HG02763 (cell line): ENCODE data around the gene FILIP1L.

Source experiments
- ATAC-seq: cut with Tn5 transposase; IDR thresholded peaks from one replicate; pipeline ENCODE4 v1.9.1; 2021; ENCODE audit warnings: mild to moderate bottlenecking, moderate library complexity; ENCODE audit not compliant: unreplicated experiment

Gene FILIP1L

DNA sequence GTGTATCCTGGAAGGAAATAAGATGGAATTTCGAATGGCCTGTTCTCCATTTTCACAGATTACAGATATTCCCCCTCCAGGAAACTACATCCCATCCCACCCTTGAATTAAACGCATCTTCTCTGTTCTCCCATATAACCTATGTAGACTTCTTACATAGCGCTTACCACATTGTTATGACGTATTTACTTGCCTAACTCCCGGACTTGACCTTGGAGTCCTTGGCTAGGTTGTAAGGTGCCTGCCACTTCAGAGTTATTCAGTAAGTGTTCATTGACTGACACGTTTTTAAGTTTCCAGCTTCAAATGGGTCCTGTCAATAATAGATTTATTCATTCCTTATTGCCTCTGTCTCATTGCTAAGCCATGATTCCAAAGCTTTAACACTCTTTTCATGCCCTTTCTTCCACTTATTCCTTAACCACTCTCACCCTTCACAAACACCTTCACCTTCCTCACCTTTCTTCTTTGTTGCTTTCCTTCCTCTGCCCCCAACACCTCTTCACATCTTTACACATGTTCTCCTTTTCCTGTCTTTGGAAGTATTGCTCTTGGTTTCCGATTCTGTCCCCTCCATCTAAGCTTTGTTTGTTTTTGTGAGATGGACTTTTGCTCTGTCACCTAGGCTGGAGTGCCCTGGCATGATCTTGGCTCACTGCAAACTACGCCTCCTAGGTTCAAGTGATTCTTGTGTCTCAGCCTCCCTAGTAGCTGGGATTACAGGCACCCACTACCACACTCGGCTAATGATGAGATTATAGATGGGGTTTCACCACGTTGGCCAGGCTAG, 158.3 kb downstream of the FILIP1L start:
- ATAC-seq: no peak

DNA sequence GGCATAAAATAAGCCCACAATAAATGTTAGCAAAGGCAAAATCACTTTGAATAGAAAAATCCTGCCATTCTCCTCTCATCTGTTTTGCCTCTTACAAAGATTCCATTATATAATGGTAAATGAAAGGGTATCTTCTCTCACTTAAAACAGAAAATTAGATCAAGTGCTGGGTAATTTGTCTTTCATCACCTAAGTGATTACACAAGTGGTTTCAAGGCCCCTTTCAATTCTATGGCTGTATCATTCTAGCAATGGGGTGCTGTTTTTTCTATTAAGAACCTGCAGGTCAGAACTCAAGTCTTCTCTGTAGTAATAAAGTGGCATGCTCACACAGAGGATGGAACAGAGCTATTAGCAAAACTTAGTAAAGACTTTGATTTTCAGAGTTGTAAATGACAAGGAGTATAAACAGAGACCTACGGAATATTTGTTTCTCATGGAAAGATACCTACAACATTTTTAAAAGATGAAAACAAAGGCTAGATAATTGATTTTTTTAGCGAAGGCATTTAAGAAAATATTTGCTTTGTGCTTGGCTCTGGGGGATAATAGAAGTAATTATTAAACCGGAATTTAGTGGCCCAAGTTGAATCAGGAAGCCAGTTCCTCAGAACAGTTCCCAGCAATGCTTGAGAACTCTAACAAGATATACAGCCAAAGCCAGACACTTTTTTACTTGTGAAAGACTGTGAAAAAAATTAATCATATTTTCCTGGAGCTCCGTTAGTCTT, 159.2 kb downstream of the FILIP1L start:
- ATAC-seq: no peak

DNA sequence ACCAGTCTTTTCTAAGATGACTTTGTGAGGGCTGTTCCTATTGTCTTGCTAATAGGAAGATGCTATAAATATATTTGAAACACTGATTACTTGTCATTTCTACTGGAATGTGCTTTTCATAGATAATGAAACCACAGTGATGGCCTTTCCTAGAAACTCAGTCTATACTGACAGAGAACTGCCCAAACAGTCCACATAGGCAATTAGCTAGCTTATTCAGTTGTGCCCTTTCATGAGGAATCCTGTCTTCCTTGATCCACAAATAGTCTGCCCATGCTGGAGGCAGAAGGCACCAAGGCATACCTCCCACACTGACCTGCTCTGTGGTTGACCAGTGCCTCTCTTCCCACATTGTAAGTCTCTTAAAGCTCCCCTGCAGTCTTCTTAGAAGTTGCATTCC, 160.7 kb downstream of the FILIP1L start:
- no peak for ATAC-seq

DNA sequence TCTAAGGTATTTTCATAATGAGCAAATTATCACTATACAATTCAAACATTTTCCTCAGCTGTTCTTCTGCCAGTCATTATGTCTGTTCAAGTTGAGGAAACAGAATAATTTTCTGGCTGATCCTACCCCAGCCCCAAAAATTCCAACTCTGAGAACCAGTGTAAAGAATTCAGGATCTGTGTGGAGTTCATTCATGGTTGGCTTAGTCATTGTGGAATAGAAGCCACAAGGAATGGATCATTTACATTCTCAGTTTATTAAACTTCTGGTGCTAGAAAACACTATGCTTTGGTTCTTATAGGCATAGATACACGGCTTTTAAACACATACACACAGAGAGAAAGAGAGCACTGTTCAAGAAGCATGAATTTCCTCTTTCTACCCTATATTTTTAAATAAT, 162.0 kb downstream of the FILIP1L start:
- ATAC-seq: no peak

DNA sequence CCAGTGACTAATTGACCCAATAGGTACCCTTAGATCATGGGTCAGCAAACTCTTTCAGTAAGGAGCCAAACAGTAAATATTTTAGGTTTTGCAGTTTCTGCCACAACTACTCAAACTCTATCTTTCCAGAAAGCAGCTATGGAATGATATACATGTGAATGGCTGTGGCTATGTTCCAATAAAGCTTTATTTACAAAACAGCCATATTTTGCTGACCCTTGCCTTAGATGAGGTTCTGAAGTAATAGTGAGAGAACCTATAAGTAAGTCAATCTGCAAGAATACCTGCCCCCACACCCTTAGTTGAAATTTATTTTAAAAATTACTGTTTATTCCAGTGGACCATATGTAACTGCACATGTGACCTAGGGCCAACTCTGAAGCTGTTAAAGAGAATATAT, 162.6 kb downstream of the FILIP1L start:
- ATAC-seq: no peak

DNA sequence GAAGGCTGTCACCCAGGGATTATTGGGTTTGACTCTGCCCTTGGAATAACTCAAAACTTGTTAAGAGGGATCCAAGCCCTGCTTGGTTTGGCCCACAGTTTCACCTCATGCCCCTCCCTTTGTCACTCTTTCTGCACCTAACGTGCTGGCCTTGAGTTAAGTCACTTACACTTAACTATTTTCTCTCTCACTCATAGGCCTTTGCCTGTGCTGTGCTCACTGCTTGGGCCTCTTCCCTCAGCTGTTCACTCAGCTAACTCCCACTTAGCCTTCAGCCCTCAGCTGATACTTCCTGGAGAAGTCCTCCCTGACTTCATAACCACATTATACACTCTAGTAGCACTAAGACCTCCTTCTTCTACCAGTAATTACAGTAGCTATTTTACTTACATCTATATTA, 163.4 kb downstream of the FILIP1L start:
- no peak for ATAC-seq

DNA sequence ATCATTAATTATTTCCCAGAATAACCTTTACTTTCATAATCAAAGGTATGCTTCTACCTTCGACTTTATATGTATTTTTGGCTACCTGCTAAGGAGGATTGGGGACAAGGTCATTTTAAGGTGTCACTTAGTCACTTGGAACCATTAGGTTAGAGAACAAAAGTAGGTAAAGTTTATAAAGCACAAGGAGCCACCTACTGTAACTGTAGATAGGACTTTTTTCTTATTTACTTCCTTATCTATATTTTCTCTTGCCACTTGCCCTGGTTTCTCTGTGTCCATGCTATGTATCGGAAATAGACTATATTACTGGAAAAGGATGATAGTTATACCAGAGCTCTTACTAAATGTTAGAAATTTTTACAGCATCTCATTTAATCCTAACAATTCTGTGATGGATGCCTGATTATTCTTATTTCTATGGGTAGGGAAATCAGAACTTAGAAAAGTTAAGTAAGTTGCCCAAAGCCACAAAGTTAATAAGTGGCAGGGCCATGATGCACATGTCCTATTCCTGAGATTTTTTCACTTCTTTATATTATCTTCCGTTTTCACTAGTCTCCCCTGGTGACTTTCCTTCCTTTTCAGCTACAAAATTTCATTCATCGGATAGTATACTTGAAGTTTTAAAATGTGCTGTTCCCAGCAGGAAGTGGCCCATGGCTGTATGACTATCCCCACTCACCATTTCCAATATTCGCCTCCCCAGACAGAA, 164.2 kb downstream of the FILIP1L start:
- ATAC-seq: no peak

DNA sequence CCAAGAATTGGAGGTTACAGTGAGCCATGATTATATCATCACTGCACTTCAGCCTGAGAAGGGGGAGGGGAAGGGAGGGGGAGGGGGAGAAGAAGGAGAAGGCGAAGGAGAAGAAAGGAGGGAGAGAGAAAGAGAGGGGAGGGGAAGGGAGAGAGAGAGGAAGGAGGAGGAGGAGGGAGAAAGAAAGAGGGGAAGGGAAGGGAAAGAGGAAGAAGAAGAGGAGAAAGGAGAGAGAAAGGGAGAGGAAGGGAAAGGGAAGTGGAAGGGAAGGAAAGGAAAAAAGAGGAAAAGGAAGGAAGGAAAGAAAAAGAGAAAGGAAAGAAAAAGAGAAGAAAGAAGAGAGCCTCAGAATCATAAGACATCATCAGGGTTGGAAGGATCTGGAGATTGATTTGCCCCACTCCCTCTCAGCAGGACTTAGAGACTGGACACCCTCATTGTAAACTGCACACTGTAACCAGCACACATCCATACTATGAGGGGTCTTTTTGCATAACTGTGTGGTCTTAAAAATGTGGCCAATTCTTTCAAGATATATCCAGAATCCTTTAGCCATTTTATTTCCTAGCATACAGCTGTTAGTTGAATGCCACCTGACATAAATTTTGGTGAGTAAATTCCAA, 165.7 kb downstream of the FILIP1L start:
- no peak for ATAC-seq

DNA sequence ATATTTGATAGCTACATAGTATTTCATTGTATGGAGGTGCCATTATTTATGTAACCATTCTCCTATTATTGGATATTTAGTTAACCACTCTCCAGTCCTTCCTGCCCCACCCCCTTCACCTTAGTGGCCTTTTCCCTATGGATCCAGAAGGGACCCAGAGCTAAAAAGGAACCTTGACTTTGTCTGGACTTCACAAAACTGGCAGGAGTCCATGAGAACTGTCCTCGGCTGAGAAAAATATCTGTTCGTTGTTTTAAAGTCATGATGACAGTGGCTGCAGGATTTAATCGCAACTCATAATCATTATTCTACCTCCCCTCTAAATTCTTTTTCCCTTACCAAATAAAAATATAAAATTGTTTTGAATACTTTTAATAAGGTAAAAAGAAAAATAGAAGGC, 166.9 kb downstream of the FILIP1L start:
- no peak for ATAC-seq

DNA sequence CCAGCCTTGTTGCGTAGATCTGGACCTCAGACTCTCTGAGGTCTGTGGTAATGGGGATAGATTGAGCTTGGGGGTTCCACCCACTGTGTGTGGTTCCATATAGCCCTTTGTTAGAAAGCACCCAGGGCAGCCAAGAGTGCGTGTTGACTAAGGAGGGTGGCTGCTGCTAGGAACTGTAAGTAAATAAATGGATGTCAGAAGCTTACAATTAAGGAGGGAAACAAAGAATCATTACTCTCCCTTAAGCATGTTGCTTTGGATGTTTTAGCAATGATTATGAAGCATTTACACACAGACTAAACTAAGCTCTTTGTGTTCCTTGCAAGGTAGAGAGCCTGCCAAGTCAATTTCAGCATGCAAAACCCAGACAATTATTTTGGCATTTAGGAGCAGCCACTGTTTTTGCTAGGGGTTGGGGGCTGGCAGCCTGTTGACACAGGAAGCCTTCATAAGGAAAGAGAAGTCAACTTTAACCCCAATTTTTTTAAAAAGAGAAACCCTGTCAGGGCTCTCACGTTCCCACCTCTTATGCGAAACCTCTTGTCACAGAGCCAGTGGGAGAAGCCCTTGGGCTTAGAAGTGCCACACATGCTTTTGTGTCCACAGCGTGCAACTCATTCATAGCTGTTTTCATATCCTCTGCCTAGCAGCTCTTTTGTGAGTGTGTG, 168.8 kb downstream of the FILIP1L start:
- ATAC-seq: no peak

DNA sequence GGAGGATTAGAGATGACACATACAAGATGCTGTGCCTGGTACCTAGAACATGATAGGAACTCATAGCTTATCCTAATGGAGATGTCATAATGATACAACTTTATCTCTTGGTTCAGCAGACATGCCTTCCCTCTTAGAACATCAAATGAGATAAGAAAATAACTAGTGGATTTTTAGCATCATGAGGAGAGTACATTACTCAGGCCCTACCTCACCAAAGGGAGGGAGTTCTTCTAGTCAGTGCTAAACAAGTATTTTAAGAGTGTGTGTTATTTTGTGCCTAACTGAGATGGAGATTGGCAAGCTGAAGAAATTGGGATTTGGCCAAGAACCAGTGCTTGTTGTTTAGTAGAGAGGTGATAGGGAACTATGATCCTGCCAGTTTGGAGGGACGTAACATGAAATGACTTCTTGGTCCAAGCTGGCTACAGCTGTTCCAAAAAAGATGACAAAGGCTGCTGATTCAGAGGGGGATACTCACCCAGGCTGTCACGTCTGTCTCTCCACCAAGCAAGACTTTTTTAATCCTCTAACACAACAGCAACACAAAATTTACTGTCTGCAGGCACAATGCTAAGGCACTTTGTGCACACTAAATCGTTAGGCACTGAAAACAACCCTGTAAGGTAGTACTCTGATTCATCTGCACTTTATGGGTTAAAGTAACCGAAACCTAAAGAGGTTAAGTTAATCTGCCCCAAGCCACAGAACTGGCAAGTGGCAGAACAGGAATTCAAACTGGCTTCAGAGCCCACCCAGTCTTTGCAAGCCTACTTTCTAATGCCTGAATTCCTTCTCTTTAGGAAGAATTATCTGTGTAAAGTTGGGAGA, 170.2 kb downstream of the FILIP1L start:
- ATAC-seq: no peak

DNA sequence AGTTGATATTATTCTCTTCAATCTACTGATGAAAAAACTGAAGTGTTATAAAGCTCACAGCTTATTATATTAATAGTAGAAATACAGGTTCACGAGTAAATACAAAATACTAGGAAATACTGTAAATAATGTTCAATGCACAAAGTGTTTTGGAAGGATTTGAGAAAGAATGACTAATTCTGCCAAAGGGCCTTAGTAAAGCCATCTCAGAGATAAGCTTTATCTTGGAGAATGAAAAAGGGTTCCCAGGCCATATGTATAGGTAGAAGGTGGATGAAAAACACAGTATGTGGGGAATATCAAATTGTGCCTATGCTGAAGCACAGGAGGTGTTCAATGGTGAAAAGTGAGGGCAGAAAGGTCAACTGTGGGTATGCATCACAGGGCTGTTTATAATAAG, 173.1 kb downstream of the FILIP1L start:
- no peak for ATAC-seq

DNA sequence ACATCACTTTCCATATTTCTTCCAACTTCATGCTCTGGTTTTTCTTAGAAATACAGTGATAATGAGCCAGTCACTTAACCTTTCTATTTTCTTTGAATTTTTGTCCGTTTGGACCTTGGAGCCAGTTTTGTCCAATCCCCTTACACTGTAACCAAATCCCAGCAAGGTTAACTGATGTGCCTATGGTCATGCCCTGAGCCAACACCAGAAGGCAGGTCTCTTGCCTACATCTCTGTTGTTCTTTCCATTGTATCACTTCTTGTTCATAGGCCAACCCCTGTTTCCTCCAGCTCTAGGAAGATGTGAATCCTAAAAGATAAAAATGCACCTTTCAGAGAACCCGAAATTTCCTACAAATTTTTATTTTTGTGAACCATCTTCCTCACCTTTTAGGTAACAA, 174.0 kb downstream of the FILIP1L start:
- ATAC-seq: no peak

DNA sequence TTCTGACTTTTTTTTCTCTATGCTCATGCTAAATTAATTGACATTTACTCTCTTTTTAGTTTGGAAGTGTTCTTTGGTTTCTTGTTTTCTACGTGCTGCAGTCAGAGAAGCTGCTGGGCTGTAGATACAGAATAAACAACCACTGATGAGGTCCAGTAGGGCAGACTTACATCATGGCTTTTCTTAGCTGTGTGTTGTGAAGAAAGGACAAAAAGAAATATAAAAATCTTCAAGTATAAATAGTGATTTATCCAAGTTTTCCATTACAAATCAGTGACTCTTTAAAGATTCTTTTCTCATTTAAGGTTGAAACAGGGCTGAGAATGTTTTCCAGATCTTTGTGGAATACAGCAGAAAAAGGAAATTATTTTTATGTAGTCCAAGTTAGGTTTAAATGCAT, 174.4 kb downstream of the FILIP1L start:
- no peak for ATAC-seq

DNA sequence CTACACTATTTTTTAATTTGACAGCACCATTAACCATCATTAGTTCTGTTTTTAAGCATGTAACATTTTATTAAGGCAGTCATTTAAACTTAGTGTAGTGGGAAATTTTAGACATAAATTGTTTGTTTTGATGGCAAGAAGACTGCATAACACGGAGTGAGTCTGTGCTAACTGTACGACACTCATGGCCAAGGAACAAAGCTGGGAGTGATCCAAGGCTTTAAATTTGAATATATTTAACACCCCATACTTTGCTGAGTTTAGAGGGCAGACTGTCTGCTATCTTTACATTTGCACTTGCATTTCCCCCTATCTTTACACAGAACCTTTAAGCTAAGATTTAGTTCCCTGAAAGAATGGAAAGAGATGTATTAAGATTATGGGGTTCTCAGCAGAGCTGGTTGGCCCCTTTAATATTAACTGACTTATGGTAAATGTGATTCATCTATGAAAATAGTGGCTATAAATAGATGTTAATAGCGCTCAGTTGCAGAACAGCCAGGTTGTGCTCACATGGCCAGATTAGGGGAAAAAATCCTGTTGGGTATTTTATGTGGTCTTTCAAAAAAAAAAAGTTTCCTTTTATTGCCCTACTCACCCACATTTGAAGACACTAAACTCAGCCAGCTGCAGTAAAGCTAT, 175.9 kb downstream of the FILIP1L start:
- ATAC-seq: no peak

DNA sequence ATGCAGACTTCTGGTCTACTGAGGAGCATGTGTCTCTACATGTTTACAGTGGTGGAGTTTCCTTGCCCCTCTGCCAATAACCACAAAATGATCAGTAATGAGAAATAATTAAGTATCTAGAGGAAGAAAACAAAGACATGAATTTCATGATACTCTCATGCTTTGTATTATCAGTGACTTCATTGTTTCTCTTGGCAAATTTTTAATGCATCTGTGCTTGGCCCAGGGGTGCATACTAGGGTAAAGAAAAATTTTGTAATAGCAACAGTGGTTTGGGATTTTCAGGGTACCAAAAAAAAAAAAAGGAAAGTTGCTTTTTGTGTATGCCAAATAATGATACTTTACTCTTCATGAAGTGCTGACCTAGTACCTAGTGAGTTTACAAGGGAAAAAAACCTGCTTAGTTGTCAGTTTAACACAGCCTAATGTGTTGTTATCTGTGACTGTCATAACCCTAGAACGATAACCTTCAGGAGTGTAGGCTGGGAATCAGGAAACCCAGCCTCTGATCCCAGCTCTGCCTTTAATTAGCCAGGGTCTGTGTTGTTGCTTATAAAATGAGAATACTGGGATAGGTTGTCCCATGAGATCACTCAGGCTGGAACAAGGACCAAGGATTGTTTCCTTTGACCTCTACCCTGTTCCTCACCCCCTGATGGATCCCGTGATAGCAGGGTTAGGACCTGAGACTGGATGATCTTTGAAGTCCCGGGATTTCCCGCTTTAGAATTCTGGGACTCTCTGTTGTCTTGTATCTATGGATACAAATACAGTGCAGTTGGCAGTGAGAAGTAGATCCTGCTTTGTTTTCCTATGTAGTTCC, 179.1 kb downstream of the FILIP1L start:
- no peak for ATAC-seq

DNA sequence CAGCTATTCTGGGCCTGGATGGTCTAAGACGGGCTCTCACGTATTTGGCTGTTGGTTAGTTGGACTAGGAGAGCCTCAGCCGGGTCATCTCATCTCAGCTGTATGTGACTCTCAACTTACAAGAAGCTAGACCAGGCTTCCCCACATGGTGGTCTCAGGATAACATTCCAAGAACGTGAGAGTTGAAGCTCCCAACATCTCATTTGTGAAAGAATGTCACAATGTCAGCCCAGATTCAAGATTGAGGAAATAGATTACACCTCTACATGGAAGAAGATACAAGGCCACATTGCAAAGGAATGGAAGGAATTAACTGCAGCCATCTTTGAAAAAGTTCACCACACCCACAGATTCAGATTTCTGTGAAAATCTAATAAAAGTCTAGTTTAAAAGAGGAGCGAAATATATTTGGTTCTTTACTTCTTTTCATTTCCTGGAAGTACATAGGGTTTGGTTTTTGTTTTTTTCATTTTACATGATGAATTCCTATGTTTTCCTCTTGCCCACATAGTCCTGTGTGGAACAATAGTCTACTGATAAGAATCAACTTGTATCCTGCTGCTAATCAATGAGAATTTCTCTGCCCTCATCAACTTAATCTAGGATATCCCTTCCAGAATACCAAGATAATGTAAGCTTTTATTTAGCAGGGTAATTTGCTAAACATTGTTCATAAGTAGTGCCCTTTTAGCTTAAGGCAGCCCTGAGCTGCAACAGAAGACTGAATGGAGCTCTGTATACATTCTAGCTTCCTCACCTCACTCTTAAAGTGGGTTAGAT, 180.1 kb downstream of the FILIP1L start:
- no peak for ATAC-seq

DNA sequence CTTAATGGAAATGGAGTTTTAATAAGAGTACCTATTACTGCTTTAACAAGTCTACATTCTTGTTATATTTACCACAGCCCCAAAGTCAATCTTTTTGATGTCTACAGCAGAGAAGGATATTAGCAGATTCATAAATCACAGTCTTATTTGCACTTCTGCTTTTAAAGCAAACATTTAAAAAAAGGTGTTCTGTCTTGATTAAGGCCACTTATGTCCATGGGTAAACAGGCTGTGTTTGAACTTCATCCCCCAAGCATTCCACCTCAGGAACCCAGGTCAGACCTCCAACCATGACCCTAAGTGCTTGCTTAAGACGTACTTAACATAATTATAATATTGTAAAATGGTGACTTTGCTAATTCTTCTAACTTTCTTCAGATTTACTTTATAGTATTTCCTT, 183.2 kb downstream of the FILIP1L start:
- no peak for ATAC-seq
